HG03521 (cell line): Measurements from ENCODE around the gene SAMMSON.

Source experiments
- ATAC-seq: cut with Tn5 transposase; IDR thresholded peaks from one replicate; pipeline ENCODE4 v1.9.1; 2021; ENCODE audit warnings: mild to moderate bottlenecking, moderate library complexity; ENCODE audit not compliant: unreplicated experiment

SAMMSON gene

GRCh38 chr3:70010346-70010745, 10.8 kb downstream of the SAMMSON start:
- no peak for ATAC-seq

GRCh38 chr3:70011582-70011981, 12.0 kb downstream of the SAMMSON start:
- no peak for ATAC-seq

GRCh38 chr3:70020906-70021660, 21.6 kb downstream of the SAMMSON start:
- ATAC-seq, result no peak

- no peak for ATAC-seq
These were observed 28.8 kb downstream of the SAMMSON start for GRCh38 chr3:70028361-70028760.

- no peak for ATAC-seq
These were observed 39.2 kb downstream of the SAMMSON start for GRCh38 chr3:70038693-70039092.

- no peak for ATAC-seq
These were observed 40.9 kb downstream of the SAMMSON start for GRCh38 chr3:70040386-70040785.

GRCh38 chr3:70042641-70043040, 43.1 kb downstream of the SAMMSON start:
- ATAC-seq, result no peak

GRCh38 chr3:70049761-70050160, 50.2 kb downstream of the SAMMSON start:
- ATAC-seq, result no peak

- ATAC-seq, result no peak
These were observed 53.8 kb downstream of the SAMMSON start for GRCh38 chr3:70053293-70053692.

- ATAC-seq, result no peak
These were observed 56.5 kb downstream of the SAMMSON start for GRCh38 chr3:70056081-70056480.

- no peak for ATAC-seq
These were observed 57.9 kb downstream of the SAMMSON start for GRCh38 chr3:70057426-70057825.

- ATAC-seq, result no peak
These were observed 61.6 kb downstream of the SAMMSON start for GRCh38 chr3:70061096-70061495.

GRCh38 chr3:70064194-70064779, 64.8 kb downstream of the SAMMSON start:
- no peak for ATAC-seq

GRCh38 chr3:70065696-70066253, 66.2 kb downstream of the SAMMSON start:
- ATAC-seq, result no peak

GRCh38 chr3:70067860-70068521, 68.5 kb downstream of the SAMMSON start:
- ATAC-seq, result no peak

GRCh38 chr3:70069557-70069956, 70.0 kb downstream of the SAMMSON start:
- ATAC-seq, result no peak

- no peak for ATAC-seq
These were observed 71.6 kb downstream of the SAMMSON start for GRCh38 chr3:70071138-70071537.

- ATAC-seq, result no peak
These were observed 72.6 kb downstream of the SAMMSON start for GRCh38 chr3:70072180-70072579.

GRCh38 chr3:70072754-70073153, 73.2 kb downstream of the SAMMSON start:
- no peak for ATAC-seq

GRCh38 chr3:70075101-70075500, 75.6 kb downstream of the SAMMSON start:
- ATAC-seq, result no peak

- ATAC-seq, result no peak
These were observed 76.9 kb downstream of the SAMMSON start for GRCh38 chr3:70076396-70076795.

GRCh38 chr3:70078778-70079177, 79.2 kb downstream of the SAMMSON start:
- no peak for ATAC-seq
